Measurements from ENCODE around the gene GPD1L.

DNA sequence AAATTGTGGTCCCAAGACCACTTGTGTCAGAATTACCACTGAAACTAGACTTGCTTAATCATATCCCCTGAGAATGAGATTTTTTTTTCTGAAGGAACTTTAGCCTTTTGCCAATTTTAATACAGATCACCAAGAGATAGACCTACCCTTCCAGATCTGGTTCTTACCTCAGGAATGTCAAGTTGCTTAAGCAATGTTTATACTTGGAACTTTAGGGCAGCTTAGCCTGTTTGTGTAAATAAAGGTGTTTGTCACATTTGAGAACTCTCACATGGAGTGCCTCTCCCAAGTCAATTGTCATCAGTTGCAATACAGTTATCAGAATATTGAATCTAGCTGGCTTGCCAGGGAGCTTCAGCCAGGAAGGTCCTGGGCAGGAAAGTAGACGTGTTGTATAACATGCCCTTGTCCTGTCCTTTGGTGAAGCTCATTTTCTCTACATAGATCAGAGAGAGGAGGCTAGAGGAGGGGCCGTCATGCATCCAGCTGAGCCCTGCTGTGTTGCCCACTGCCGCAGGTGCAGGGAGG is 3.9 kb downstream of the GPD1L start:
- TF ChIP-seq, protein P1, sequence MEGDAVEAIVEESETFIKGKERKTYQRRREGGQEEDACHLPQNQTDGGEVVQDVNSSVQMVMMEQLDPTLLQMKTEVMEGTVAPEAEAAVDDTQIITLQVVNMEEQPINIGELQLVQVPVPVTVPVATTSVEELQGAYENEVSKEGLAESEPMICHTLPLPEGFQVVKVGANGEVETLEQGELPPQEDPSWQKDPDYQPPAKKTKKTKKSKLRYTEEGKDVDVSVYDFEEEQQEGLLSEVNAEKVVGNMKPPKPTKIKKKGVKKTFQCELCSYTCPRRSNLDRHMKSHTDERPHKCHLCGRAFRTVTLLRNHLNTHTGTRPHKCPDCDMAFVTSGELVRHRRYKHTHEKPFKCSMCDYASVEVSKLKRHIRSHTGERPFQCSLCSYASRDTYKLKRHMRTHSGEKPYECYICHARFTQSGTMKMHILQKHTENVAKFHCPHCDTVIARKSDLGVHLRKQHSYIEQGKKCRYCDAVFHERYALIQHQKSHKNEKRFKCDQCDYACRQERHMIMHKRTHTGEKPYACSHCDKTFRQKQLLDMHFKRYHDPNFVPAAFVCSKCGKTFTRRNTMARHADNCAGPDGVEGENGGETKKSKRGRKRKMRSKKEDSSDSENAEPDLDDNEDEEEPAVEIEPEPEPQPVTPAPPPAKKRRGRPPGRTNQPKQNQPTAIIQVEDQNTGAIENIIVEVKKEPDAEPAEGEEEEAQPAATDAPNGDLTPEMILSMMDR (IDR thresholded peaks at IDR 0.05): no peak
- TF ChIP-seq POLR2A (IDR thresholded peaks at IDR 0.05): no peak
